DMS 273 treated with DMSO at 0.1 percent for 48 hours (cell line): ENCODE data around the gene DARS1.

Source experiments
- DNase-seq: peaks from one replicate; lab custom pipeline; 2025; lab: John Stamatoyannopoulos, UW

The DARS1 gene

DNA sequence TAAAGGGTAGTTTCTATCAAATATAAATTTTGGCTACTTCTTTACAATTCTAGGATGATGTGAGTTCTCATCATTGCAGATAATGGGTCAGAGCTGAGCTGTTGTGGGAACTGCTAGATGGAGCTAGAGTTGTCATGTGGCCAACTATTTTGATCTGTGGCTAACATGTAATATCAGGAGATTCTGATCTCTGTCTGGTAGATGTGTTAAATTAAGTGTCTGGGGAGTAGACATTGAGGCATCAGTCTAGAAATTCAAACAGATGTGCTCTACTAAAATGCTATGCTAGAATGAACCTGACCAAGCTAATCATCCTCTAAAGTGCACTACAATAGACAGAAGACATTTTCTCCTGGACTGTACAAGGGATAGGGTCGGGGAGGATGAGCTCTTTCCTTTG lies 30.3 kb upstream of the DARS1 start:
- DNase-seq, result no peak

DNA sequence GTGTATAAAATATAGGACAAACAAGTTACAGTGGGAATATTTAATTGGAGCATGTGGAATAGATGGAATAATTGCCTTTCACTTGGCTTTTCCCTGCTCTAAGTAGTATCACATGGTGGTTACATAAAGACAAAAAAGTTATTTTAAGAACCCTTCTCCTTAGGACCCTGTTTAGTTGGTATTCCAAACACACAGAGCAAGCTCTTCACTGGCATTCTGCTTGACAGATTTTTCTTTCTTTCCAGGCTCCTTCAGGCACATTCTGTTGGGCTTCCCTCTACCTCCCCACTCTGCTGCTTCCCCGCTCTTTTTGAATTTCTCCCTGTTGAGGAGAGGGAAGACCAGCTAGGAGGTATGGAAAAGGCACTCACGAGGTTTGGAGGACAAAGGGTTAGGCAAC lies 29.0 kb upstream of the DARS1 start:
- no peak for DNase-seq

DNA sequence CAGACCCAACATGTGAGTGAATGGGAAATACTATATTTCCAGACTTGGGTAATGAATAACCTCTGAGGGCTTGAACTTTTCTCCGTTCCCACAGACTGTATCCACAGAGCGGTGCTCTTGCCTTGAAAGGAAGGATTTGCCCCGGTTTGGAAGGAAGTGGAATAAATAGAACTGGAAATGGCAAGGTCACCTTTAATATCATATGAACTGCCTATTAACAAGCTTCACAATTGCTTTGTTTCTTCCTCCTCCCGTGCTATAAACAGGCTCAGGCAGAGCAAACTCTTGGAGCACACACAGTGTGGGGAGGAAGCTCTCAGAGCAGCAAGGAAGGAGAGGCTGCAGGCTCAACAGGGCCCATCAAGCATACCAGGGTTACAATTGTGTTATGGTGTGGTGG lies 28.5 kb upstream of the DARS1 start:
- no peak for DNase-seq

GRCh38 chr2:136013136-136013685 lies 27.8 kb upstream of the DARS1 start:
- no peak for DNase-seq

DNA sequence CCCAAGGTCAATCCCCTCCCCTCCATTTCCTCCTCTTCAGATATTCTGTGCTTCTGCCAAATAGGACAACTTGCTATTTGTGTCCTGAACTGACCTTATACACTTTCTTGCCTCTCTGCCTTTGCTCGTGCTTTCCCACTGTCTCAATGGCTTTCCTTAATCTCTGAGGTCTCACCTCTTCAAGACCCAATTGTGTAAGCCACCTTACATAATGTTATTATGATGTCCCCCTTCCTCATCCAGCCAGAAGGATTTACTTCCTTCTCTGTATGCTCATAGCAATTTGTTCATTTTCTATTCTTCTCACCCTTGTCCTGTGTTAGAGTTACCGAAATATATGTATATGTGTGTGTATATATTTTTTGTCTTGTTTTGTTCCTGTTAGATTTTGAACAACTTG lies 26.9 kb upstream of the DARS1 start:
- no peak for DNase-seq

- no peak for DNase-seq
Measured at GRCh38 chr2:136010126-136010525, 24.7 kb upstream of the DARS1 start.

DNA sequence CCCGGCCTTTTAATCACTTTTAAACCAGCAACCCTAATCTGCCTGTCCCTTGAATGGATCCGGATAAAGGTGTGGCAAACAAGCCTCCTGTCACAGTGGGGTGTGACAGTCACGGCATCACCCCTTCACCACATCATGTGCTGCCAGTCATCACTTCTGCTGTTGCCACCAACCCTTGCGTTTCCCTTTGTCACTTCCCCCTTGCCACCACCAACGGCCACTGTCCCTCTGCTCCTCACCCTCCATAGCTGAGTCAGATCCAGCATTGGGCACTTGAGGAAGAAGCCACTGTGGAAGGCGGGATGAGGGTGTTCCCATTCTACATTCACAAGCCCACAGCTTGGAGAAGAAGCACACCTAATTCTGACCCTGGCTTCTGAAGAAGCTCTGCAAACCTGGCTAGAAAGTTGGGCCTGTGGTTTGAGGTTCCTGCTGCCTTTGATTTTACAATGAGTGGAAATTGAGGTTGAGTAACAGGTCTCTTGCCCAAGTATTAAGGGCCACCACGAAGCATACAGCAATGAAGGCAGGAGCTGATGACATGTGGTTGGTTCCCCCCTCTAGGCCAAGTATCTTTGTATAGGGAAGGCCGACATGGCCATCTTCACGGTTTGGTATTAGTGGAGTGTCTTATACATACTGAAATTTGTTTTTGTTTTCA lies 22.9 kb upstream of the DARS1 start:
- no peak for DNase-seq

DNA sequence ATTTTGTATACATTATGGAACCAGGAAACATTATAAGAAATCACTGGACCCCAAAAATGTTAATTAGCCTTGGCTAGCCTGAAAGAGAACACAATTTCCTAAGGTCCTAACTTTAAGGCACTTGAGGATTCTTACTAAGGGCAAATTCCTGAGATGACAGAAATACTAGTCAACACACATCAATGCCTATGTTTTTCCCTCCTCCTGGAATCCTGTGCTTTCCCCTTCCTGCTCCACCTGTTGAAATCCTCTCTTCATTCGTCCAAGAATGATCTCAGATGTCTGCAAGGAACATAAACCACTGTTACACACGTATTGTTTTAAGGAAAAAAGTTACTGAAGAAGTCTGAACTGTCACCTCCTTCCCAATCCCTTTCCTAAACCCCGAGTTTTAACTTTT lies 21.2 kb upstream of the DARS1 start:
- no peak for DNase-seq

DNA sequence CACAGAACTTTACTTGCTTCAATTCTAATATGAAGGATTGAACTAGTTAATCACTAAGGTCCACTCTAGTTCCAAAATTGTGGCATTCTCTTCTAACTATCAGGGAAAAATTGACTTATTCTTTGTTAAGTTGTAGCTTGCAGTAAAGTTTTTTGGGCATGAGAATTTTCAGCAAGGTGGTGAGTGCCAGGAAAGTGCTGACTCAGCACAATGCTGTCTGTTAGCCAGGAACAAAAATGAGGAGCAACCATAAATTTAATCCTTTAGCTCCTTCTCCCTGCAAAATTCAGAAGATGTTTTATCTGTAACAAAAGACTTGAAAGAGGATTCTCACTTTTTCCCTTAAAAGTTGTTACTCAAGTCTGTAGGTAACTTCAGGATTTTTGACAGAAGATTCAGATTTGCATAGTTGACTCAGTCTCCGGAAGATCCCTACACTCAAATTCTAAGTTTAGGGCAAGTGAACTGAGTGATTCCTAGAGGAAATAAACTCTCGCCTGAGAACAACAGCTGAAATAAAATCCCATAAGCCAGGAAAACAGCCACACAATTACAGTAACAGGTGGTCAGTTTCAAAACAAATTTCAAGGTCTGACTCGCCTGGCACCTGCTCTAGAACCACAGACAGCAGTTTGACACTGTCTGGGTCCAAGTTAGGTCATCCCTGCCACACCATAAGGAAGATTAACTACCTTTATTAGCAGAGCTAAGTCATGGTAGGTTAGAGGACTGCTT lies 20.2 kb upstream of the DARS1 start:
- DNase-seq, result peak; percentile 89

DNA sequence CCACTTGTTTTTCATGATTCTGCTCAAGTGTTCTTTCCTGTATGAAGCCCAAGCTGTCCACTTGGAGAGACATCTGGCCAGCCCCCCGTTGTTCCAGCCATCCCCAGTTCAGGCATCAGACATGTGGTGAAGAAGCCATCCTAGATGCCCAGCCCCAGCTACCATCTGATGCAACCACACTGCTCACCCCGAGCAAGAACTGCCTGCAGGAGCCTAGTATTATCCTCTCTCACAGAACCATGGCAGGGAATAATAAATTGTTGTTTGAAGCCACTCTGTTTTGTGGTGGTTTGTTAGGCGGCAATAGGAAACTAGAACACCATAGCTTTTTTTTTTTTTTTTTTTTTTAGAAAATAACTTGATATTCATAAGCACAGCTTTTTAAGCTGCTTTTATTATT lies 19.5 kb upstream of the DARS1 start:
- DNase-seq, result peak; percentile 84

GRCh38 chr2:136001131-136001530 lies 15.7 kb upstream of the DARS1 start:
- DNase-seq, result no peak

DNA sequence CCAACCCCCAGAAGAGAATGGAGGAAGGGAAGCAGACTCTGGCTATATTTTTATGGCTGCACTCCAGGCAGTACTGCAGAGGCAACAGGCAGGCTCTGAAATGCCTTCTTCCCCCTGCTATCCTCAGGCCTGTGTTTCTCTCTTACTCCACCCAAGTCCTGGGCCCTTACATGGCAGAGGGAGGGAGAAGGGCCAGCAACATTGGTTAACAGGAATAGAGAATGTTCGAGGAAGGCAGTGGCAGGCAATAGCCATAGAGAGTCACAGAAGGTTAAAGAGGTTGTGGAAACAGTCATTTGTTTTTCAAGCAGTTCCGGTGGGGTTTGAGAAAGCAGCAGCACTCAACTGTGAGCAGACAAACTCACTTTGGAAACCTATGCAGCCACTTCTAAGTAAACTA lies 15.1 kb upstream of the DARS1 start:
- no peak for DNase-seq

DNA sequence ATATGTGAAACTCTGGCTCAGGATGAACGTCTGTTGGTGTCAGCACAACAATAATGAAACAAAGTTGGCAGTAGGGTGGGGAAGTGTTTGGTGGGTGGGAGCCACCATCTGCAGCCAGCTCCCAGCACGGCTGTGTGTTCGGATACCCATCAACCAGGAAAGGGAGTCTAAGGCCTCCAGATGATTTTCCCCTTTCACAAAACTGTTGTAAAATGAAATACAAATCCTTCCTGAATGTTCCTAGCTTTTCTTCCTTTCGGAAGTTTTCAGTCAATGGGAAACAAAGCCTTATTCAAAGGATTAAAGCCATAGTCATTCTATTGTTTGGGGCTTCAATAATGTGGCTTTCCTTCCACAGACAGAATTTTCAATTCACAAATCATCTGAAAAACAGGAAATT lies 14.5 kb upstream of the DARS1 start:
- peak; percentile 2 for DNase-seq

DNA sequence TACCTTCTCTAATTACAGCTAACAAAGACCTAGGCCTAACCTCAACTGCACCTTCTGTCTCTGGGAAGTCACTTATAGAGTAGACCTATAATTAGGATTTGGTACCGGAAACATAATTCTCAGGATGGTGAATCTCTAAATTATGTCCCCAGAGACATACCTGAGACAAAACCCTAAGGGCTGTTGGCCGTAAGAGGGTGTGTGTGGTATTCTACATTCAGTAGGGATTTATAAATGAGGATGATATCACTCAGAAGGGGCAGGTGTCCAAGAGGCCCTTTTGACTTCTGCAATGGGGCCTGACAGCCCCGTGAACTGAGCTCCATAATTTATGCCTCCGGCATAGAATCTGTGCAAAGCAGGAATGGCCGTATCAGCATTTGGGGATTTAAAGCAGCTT lies 13.5 kb upstream of the DARS1 start:
- DNase-seq, result no peak

DNA sequence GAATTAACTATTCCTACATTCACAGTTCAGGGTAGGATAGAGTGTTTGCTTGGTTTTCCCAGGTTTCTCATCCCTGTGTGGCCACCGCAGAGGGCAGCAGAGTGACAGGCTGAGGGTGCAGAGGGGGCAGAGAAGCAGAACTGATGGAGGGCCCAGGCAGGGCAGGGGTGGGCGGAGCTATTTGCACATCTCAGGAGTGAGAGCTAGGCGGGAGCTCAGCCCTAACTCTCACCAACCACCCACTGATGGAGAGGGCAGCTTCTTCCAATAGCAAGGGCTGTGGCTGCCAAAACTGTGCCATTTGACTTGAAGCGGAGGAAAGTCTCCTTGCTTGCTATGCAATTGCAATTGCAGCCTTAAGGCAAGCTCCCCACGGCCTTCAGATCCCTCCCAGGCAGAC lies 12.0 kb upstream of the DARS1 start:
- no peak for DNase-seq

DNA sequence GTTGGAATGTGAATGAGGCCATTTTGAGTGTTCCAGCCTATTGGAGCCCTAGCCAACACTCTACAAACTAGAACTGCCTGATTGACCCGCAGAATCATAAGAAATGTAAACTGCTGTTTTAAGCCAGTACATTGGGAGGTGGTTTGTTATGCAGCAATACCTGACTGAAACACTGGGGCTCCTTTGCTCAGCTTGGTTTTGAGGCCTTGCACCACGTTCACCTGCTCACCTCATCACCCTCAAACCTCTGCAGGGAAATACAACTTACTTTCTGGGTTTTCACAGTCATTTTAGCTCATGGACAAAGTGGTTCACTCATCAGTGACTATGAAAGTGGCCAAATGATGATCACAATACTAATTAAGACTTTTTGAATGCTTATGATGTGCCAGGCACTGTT lies 10.9 kb upstream of the DARS1 start:
- no peak for DNase-seq

GRCh38 chr2:135994281-135994680 lies 8.9 kb upstream of the DARS1 start:
- no peak for DNase-seq

DNA sequence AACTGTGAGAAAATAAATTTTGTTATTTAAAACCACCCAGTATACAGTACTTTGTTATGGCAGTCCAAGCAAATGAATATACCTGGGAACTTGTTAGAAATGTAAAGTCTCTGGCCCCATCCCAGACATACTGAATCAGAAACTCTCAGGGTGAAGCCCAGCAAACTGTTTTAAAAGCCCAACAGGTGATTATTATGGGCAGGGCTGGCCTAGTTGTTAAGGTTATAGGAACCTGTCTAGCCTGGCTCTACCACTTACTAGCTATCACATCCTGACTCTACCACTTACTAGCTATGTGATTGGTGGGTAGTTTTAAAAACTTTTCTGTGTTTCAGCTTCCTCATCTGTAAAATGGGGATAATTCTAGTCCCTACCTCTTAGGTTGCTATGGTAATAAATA lies 8.0 kb upstream of the DARS1 start:
- no peak for DNase-seq

GRCh38 chr2:135991861-135992260 lies 6.4 kb upstream of the DARS1 start:
- no peak for DNase-seq

DNA sequence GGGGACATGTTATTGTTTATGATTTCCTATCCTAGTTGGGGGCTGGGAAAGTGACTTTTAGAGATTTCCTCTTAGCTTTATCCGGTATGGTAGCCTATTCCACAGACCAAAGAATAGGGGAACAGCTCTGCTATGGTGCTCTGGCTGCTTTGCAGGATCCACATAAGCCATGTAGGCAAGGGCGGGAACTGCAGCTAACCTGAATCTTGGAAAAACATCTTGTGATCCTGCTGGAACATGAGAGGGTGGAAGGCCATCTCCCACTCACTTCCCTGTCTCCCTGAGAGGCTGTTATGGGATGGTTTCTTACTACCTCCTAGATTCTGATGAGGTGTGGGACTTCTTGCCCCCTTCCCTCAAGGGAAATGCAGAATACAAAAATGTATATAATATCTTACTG lies 2.0 kb upstream of the DARS1 start:
- no peak for DNase-seq

DNA sequence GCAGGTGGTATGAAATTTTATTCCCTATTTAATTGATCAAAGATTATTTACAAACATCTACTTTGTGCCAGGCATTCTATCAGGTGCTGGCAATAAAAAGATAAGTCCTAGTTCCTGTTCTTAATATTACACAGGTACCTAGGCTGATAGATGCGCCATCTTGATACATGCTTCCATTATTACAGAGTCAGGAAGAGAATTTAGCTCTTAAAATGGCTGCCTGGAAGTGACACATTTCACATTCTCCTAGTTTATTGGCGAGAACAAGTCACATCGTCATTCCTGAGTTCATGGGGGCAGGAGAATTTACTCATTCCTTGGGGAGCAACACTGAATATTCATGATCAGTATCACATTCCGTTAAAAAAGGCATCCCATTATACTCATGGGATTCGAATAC lies 1.1 kb upstream of the DARS1 start:
- DNase-seq, result no peak

- DNase-seq, result no peak
Measured at GRCh38 chr2:135985826-135986393, 484 bp upstream of the DARS1 start.
